Measurements from ENCODE around the gene PEAK1.

DNA sequence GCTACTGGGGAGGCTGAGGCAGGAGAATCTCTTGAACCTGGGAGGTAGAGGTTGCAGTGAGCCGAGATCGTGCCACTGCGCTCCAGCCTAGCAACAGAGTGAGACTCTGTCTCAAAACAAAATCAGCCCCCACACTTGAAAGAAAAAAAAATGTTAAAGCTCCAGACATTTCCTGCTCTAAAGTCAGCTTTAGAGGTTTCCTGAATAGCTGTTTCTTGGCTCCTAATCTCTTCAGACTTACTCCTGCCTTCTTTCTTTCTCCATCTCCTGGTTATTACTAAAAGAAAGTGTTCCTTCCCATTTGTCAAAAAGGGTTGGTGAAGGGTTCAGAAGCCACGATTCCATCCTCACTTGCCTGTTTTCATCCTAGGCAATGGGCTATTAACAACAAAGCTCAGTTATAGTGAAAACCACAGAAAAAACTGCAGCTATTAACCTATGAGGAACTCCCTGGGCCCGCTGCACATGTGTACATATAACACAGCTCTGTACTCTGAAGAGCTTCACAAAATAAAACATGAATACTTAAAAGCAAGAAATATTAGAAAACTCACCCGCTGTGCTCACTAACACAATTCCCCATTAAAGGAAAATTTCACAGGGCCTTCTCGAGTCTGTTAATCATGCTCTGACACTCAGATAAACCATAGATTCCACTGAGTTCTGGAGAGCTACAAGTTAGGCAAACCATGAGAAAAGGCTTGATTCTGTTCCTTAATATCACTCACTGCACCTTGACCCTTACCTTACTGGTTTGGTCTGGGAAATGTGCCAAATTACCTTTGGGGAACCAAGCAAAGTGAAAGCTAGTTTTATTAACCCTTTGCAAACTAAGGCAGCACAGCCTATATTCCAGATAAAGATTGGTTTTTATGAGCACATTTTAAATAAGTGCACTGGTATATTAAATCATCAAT is 259.1 kb downstream of the PEAK1 start:
- TF ChIP-seq, protein P1, sequence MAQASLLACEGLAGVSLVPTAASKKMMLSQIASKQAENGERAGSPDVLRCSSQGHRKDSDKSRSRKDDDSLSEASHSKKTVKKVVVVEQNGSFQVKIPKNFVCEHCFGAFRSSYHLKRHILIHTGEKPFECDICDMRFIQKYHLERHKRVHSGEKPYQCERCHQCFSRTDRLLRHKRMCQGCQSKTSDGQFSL (CRISPR knock-in tag; IDR thresholded peaks at IDR 0.05) = no peak
- TF ChIP-seq, protein P1 (tag; IDR thresholded peaks at IDR 0.05) = no peak
- TF ChIP-seq PTBP1 (IDR thresholded peaks at IDR 0.05; ENCODE audit: low read depth, low read length) = no peak
- TF ChIP-seq ZNF12 (CRISPR knock-in tag; IDR thresholded peaks at IDR 0.05) = no peak

All from K562 (cell line).